Stimulated activated CD8-positive, alpha-beta memory T cell treated with anti-CD3 and anti-CD28 coated beads, Interleukin-12 subunit alpha, Interleukin-12 subunit beta, amount 100 ng/mL, for 4 hours (primary cell): Measurements from ENCODE around the gene VPS4B.
"Not testable (repeated sequence)": the region's sequence is repeated elsewhere in the genome, so short reads cannot be mapped to it uniquely, and the experiment has no call there.

Experiments
- DNase-seq: peaks from one replicate; pipeline ENCODE4 v3.0.0-alpha.2; 2020; ENCODE audit warnings: low read depth

Gene VPS4B

DNA sequence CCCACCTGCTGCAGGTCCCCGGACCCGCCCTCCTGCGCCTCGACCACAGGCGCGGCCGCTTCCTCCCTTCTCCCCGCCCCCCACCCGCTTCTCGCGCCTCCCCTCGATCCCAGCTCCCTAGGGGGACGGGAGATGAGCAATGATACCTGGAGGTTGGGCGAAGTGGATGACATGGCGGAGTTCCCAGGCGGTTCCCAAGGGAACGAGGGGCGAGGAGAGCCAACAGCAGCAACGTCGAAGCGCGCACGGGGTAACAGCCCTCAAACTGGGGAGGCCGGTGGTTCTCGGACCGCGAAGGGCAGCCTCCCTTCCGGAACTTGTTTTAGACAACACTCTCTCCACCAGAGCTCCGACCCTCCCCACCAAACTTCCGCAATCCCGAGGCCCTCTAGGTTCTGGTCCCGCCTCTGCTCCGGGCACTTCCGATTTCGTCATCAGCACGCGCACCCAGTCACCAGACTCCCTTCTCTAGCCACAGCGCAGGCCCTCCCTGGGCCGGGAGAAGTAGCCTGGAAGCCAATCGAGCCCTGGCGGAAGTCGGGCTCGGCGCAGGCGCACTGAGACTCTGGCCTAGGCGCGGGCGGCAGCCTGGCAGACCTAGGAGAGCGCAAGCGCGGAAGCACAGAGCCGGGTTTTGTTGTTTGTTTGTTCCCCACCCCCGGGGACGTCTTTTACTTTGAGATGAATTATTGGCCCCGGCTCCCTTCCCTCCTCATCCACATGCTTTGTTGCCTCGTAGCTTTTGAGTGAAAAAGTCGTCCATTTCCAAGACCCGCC, at the start of gene VPS4B:
VPS4B (minus strand) TSS at position 390 of the 777 bp plus-strand sequence; CDS start at position 173, 217 bp downstream.
- DNase-seq, result peak; percentile 99

DNA sequence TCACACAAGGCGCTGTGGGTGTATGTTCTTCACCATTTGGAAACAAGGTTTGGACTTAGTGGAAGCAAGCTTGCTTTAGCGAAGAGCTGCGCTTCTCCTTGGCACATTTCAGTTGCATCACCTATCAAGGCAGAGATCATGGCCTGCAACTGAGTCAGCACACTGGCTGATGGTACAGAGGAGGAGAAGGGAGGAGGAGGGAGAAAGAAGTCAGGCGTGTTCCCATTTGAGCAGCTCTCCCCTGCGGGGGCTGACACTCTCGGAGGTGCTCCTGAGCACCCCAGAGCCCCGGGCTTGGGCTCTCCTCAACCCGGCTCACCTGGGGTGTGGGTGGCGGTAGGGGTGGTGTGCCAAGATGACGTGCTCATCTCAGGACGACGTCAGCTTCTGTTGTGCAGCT, 48.5 kb upstream of the VPS4B start:
- no peak for DNase-seq

DNA sequence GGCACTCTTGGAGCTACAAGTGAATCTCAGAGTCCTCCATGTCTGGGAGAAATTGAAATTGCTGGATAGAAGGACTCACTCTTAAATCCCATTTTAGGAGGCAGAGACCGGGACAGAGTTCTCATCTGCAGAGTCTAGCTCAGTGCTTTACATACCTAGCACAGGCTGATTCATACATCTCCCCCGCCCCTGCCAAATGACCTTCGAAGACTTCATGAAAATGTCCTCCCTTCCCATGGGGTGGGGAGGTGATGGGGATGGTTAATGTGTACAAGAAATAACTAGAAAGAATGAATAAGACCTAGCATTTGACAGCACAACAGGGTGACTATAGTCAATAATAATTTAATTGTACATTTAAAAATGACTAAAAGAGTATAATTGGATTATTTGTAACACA, 46.3 kb upstream of the VPS4B start:
- DNase-seq, result no peak

DNA sequence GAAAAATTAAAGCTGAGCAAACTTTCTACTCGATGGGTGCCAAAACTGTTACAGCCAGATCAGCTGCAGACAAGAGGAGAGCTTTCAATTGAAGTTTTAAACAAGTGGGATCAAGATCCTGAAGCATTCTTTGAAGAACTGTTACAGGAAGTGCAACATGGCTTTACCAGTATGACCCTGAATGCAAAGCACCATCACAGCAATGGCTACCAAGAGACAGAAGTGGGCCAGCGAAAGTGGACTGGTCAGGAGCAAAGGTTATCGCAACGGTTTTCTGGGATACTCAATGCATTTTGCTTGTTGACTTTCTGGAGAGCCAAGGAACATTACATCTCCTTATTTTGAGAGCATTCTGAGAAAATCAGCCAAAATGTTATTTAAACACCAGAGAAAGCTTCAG, 45.4 kb upstream of the VPS4B start:
- no peak for DNase-seq

DNA sequence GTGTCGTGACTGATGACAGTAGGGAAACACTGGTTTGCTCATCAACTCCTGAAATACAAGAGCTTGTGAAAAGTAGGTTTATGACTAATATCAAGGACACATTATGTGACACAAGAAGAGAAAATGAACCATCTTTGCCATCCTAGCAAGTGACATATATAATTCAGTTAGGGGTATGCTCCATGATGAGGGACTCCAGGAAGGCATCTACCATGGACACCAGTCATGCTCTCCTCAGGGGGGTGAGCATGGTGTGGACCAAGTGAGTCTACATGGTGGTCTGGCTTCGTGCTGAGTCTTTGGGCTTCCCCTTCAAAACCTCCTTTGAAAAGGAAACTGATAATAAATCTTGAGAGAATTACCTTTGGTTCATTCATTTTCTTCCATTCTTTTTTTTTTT, 42.8 kb upstream of the VPS4B start:
- DNase-seq, result no peak

DNA sequence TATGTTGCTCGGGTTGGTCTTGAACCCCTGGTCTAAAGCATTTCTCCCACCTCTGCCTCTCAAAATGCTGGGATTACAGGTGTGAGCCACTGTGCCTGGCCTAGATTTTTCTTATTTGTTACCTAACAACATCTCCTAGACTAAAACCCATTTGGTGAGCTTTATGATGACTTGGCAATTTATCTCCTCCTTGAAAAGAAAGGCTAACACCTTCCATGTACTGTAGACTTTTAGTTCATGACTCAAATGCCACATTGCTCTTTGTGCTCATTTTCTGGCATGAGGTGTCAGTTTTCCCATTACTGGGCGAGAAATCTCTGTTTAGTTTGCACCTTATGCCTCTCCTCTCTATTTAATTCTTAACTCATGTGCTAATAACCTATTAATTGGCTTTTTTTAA, 42.2 kb upstream of the VPS4B start:
- DNase-seq, result no peak

DNA sequence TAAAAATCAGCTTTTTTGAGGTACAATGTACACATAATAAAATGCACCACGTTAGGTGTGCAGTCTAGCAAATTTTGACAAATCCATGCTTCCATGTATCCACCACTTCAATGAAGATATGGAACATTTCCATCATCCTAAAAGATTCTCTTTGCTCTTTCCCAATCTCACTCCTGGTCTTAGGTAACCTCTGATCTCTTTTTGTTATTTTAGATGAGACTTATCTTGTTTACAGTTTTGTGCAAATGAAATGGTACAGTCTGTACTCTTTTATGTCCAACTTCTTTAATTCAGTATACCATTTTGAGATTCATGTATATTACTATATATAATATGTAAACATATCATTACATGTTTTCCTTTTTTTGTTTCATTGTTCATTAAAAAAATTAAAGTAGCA, 38.1 kb upstream of the VPS4B start:
- no peak for DNase-seq

DNA sequence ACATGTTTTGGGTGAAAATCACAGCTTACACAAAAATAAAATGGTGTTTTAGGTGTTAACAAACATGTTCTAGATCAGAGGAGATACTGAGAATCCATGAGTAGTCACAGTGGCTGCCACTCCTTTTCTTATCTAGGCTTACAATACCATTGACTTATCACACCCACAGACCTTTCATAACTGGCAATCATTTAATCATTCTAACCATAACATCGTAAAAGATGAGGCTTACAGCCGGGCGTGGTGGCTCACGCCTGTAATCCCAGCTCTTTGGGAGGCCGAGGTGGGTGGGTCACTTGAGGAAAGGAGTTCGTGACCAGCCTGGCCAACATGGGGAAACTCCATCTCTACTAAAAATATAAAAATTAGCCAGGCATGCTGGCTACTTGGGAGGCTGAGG, 35.7 kb upstream of the VPS4B start:
- DNase-seq, result no peak

DNA sequence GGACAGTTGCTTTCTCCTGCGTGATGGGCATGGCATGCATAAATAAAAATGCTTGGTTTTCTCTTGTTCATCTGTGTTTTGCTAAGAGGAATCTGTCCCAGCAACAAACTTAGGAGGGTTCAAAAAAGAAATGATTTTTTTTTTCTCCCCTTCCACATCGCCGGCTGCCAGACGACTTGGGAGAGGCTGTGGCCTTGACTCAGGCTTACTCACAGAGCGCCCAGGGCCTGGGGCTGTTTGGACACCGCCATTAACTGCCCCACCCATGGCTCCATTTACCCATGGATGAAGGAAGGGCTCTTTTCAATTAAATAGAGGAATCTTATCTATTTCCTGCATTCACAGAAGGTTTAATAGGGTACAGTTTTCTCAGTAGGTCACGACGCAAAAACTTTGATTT, 32.2 kb upstream of the VPS4B start:
- no peak for DNase-seq

DNA sequence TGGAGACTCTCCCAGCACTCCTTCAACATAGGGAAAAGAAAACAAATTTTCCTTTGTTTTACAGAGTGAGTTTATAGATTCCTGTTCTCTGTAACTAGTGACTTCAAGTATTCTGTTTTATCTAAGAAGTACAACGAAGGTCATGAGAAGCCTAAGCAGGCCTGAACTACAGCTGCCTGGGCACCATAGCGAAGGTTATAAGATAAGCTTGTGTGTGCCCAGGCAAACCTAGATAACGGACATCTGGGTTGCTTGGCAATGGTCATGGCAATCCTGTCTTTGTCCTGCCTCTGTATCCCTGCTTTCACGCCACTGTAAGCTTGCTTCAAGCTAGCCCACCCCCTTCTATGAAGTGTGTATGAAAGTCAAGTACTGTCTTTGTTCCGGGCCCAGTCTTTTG, 30.5 kb upstream of the VPS4B start:
- DNase-seq, result not testable (repeated sequence)

DNA sequence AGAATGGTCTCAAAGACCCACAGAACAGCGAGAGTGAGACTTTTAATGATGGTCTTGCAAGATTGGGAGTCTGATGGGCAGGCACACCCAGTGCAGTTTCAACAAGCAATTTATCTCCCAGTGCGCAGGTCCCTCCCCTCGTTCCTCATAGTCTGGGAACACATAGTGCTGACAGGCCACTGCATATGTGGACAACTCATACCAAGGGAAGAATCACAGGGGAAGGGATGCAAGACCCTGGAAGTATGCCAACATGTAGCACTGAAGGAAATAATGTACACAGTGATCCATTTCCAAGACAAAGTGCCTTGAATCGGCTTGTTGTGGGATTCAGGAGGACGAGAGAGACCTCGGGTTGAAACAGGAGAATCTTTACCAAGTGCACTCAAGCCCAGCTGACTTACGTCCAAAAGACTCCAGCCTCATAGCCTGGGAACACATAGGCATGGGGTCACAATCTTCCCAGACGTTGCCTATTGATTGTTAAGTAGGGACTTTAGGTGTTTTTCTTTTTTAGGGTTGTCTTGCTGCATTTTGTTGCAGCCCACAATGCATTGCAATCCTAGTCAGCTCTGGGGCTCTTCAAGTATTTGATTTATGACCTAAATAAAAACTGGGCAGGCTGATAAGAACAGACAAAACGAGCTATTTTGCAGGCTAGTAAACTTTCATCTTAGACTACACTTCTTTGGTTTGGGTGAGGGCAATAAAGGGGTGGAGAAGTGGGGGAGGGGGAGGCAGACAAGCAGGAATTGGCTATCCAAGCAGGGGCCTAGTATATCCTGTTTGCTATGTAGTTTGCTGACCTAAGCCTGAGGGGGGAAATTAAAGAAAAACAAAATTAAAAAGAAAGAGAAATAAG, 29.8 kb upstream of the VPS4B start:
- no peak for DNase-seq

DNA sequence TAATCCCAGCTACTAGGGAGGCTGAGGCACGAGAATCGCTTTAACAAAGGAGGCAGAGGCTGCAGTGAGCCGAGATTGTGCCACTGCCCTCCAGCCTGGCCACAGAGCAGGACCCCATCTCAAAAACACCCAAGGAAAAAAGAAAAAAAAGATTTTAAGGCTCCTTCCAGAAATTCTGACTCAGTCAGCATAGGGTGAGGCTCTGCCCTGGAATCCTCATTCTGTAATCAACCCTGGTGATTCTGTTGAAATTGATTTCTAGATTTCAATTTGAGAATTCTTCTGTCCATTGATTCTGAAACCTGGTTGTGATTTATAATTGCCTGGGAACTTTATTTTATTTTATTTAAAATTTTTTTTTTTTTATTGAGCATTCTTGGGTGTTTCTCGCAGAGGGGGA, 27.1 kb upstream of the VPS4B start:
- no peak for DNase-seq

DNA sequence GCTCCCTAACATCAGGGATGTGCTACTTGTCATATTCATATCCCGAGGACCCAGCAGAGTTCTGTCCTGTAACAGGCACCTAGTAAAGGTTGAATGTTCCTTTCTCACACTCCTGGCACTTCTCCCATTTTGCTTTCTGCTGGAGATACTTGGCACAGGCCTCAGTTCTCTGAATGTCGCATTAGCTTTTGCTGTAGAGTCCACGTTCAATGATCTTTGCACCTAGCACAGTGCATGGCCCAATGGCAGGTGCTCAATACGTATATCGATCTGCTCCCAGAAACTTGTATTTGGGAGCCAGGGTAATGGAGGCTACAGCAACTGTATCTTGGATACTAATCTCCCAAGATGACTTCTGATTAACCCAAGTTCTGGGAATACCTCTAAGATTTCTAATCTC, 24.8 kb upstream of the VPS4B start:
- no peak for DNase-seq

DNA sequence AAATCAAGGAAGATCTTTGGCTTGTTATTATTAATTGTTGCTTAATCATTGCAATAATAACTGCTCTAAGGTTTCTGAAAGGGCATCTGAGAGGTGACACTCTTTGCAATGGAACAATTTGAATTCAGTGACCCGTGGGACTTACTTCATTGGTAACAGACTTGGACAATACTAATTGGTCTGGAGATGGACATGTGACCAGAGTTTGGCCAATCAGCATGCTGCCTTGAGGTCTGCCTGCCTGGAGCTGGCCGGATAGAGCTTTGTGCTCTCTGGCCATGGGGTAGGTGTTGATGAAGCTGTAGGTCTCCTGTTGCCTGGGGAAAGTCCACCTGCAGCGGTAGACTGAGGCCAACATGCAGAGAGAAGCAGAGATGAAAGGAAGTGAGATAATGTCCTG, 24.0 kb upstream of the VPS4B start:
- DNase-seq, result no peak

DNA sequence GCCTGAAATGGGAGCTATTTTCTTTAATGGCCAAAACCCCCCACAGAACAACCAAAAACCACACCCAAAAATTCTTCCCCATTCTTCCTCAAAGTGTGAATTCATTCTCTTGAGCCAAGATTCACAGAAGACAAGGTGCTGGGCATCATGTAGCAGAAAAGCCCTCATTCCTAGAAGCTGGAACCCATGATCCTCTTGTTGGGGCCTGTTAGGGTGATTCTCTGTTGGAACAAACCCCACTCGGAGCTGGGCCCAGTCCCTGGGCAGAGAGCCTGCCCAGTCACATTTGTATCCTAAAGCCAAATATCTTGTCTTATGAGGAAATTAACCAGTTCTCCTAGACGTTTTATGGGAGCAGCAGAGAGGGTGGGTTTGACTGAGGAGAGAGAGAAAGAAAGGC, 22.8 kb upstream of the VPS4B start:
- no peak for DNase-seq

DNA sequence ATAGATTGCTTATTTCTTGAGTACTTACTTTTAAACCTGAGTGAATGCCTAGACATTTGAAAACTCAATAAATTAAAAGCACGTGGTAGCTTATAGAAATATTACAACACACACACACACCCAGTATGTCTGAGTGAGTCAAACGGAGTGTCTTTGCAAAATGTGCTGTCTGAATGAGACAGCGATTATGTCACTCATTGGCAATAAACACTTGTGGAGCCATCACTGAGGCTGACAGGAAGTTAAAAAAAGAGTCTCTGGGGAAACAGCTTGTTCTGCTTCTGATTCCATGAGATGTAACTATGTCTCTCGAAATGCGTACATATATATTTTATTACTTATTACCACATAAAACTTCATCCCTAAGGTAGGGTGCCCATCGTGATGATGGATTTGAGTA, 22.3 kb upstream of the VPS4B start:
- DNase-seq, result no peak

DNA sequence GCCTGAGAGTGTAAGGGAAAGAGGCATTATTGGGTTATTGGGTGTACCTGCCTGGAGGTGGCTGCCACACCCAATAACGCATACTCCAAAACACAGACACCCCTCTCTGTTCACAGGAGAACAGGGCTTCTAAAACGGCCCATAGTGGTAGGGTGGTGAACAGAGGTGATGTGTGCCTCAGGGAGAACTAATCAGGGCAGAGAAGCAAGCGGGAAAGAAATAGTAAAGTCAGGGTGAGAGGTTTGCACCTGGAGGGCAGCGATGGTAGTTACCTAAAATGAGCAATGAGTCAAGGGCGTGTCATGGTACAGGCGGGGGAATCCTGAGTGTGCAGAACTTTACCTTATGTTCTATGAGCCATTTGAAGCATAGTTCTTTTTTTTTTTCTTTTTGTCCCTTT, 21.6 kb upstream of the VPS4B start:
- DNase-seq, result no peak

DNA sequence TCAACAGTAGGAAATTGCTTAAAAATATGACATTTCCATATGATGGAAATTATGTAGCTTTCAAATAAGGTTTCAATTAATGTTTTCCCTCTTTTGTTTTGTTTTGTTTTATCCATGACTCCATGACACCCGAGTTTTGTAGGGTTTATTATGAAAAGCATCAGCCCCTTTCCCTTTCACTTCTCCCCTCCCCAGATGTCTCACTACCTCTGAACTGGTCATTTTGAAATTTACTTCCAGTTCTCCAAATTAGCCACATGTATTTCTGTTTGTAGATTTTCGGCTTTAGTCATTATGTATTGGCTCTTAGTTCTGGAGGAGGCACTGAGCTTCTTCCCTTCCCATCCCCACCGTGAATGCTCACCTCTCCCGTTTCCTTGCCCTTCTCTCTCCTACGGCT, 18.6 kb upstream of the VPS4B start:
- DNase-seq, result no peak

DNA sequence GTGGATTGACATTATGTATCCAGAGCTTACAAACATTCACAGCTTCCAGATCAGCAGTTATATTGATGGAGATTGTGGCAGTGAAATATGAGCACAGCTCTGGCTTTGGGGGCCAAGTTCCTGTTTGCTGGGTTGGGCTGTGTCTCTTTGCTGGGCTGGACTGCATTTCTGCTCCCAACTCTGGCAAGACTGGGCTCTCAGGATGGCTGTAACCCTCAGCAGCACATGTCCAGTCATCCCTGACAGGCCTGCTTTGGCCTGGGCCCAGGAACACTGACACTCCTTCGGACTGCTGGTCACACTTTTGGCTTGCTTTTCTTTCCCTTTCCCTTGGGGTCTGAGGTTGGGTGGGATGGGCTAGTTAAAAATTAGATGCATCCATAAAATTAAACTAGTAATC, 17.9 kb upstream of the VPS4B start:
- no peak for DNase-seq

DNA sequence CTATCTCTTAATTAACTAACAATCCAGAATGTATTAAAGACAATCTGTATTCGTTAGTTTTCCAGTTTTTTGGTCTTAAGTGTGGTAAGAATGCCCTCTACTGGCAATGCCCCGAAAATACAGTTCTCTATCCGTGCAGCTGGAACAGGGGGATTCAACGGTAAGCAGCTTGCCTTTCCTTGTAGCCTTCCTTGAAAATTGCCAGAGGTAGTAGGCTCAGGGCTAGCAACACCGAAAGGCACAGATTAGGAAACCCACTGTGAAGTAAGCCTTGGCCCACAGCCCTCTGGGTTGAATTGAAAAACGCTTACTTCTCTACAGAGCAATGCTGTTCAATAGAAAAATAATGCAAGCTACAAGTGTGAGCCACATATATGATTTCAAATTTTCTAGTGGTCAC, 17.1 kb upstream of the VPS4B start:
- no peak for DNase-seq

DNA sequence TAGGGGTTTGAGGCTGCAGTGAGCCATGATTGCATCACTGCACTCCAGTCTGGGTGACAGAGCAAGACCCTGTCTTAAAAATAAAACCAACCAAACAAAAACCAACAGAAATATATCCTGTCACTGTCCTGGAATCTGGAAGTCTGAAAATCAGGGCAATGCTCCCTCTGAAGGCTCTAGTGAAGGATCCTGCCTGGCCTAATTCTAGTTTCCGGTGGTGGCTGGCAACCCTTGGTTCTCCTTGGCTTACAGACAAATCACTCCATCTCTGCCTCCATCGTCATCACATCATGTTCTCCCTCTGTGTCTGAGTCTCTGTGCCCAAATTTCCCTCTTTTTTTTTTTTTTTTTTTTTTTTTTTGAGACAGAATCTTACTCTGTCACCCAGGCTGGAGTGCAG, 15.9 kb upstream of the VPS4B start:
- no peak for DNase-seq

DNA sequence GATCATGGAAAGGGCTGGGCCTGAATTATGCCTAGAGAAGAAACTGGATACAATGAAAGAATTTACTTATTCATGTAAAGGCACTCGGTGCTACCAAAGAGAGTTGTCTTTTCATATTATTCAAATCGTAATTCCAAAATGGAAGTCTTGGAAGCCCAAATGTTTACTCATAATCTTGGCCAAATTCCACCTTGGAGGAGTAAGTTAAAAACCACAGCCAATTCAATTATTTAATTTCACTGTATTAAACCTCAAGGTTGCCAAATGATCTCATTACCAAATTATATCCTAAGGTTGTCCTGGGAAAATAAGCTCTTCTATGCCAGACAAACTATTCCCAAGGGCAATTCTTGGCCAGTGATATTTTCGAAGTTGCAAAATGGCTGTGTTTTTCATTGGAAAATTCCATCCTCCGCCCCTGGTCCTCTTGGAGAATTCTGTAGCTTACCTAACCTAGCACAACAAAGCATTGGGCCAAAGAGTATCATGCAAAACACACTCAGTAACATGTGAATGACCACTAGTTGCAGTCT, 11.1 kb upstream of the VPS4B start:
- no peak for DNase-seq

DNA sequence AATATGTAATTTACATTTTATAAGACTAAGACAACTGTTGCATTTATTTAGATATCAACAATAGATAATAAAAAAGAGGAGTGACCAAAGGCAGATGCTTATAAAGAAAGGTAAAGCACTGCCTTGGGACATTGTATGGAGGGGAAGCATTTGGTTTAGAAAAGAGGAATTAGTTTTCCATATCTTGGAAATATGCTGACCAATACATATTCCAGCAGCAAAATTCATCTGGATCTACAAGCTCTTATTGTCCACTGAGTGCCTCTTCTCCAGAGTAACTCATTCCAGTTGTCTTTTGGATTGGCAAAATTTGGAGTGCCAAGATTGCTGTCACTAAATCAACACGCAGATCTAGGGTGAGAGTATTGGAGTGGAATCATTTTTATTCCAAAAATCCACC, 8.9 kb upstream of the VPS4B start:
- DNase-seq, result no peak
